Peyer's patch (tissue), 4 donors: ENCODE measurements around the gene RABGGTA.

Source experiments
- CTCF ChIP-seq, 6 experiments: fragments of 450-650 bp in 4 of 6; fragments of 200-600 bp in 2 of 6; sonication (generic) in 1 of 6; IDR thresholded peaks; one replicate each; pipeline ENCODE4 v1.5.1; 2017 to 2019; ENCODE audit warnings: antibody characterized with exemption in 6 of 6, mild to moderate bottlenecking in 3 of 6, moderate library complexity in 1 of 6
- POLR2A ChIP-seq, 2 donors: fragments of 450-650 bp; IDR thresholded peaks; one replicate each; pipeline ENCODE4 v1.5.1; 2017; ENCODE audit warnings: antibody characterized with exemption in 2 of 2, mild to moderate bottlenecking in 2 of 2, moderate library complexity in 2 of 2

DNA sequence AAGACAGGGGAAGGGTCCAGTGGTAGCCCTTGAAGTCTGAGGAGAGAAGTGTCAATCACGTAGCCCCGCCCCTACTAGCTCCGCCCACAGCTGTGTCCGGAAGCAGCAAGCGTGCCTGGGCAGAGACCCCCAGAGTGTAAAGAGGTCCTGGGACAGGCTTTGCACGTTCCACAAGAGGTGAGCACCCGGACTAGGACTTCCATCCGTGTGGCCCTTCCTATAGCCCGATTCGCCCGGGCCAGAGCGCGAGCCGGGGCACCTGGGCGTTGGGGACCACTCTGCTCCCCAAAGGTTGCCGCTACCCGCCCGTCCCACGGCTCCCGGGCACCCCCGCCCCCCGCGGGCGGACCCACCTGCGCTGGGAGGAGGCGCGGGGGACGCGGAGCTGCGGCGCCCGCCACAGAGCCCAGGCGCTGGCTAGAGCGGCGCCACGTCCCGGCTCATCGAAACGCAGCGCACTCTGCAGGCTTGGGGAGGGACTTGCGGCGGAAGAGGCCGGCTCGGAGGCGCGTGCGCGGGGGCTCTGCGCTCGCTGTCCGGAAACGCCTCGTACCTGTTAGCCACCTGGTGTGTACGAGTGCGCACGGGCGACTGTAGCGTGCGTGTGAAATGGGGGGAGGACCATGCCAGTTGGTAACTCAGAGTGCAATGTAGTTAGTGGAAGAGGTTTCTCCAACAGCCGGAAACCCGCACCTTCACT lies at the start of gene RABGGTA:
- peak; percentile 70 to 83 for TF ChIP-seq POLR2A (IDR thresholded peaks at IDR 0.05)
- TF ChIP-seq CTCF (IDR thresholded peaks at IDR 0.05): peak; percentile 67 to 89 (median 77)
